HepG2 (cell line): Measurements from ENCODE around the gene SLC38A3. TPM values are rescaled to one million over a fixed set of nuclear protein-coding genes. Genes with fewer than 3 reads are reported as not detected.

ENCODE experiments used
- ASH2L ChIP-seq: fragments of 300-600, 200-600 bp; sonication (generic); IDR thresholded peaks from 2 replicates; pipeline ENCODE4 v1.7.0; 2017; ENCODE audit warnings: low read depth, mild to moderate bottlenecking, moderate library complexity, mixed read lengths, low read length; ENCODE audit not compliant: insufficient read length
- ATM ChIP-seq: fragments of 450-650 bp; IDR thresholded peaks from 2 replicates; pipeline ENCODE4 v1.7.1; 2017; ENCODE audit warnings: mild to moderate bottlenecking, borderline replicate concordance
- DPF2 ChIP-seq: sonication (generic); formaldehyde crosslinking; IDR thresholded peaks from 2 replicates; pipeline ENCODE4 v1.4.0; 2020; ENCODE audit warnings: mild to moderate bottlenecking, low read depth, missing genetic modification reagents, borderline replicate concordance
- FOXO4 ChIP-seq: sonication (generic); formaldehyde crosslinking; conservative IDR thresholded peaks from 2 replicates; pipeline ENCODE4 v1.8.1; 2023; ENCODE audit warnings: missing genetic modification reagents
- PHB2 ChIP-seq: fragments of 450-650 bp; IDR thresholded peaks from 2 replicates; pipeline ENCODE4 v1.6.1; 2018; ENCODE audit not compliant: partially characterized antibody
- PRPF4 ChIP-seq: fragments of 200-400 bp; formaldehyde crosslinking; IDR thresholded peaks from 2 replicates; pipeline ENCODE4 v1.6.1; 2016; ENCODE audit warnings: low read length, low read depth; ENCODE audit not compliant: poor library complexity, severe bottlenecking
- ZBTB40 ChIP-seq, 2 experiments: fragments of 450-650 bp in 1 of 2; sonication (generic) in 1 of 2; formaldehyde crosslinking in 1 of 2; IDR thresholded peaks; 2 replicates each; pipeline versions ENCODE4 v1.6.1 to v1.8.0; 2016 to 2022; ENCODE audit warnings: antibody characterized with exemption in 1 of 2, mild to moderate bottlenecking in 1 of 2, missing genetic modification reagents in 1 of 2
- ZBTB49 ChIP-seq: sonication (generic); formaldehyde crosslinking; IDR thresholded peaks from 2 replicates; pipeline ENCODE4 v1.4.0; 2020; ENCODE audit warnings: missing genetic modification reagents, borderline replicate concordance
- ZFP36L2 ChIP-seq: sonication (generic); formaldehyde crosslinking; IDR thresholded peaks from 2 replicates; pipeline ENCODE4 v1.4.0; 2020; ENCODE audit warnings: missing genetic modification reagents
- ZNF20 ChIP-seq: sonication (generic); formaldehyde crosslinking; IDR thresholded peaks from 2 replicates; pipeline ENCODE4 v1.4.0; 2020; ENCODE audit warnings: mild to moderate bottlenecking, moderate library complexity, missing genetic modification reagents
- ZNF24 ChIP-seq: fragments of 450-650 bp; IDR thresholded peaks from 2 replicates; pipeline ENCODE4 v1.6.1; 2017; ENCODE audit warnings: antibody characterized with exemption, mild to moderate bottlenecking
- ZNF678 ChIP-seq: sonication (generic); formaldehyde crosslinking; IDR thresholded peaks from 2 replicates; pipeline ENCODE4 v1.4.0; 2020; ENCODE audit warnings: mild to moderate bottlenecking, missing genetic modification reagents
- polyA plus RNA-seq, 8 experiments: library from polyadenylated mRNA; depleted of rRNA in 3 of 8; stranded (reverse) in 7 of 8; unstranded in 1 of 8; fragments of >200 nt; fragmentation: Illumina TruSeq in 4 of 8; extraction: Trizol in 4 of 8; gene quantifications; 2 replicates each; pipeline versions ENCODE4 v1.2.1 to v1.2.3, GENCODE V29; 2011 to 2016; ENCODE audit warnings: low read depth in 4 of 8, missing spikeins in 1 of 8, mixed read lengths in 1 of 8; ENCODE audit not compliant: insufficient read depth in 1 of 8
- total RNA-seq, 5 experiments: library from RNA; depleted of rRNA; stranded (reverse); fragments of >200 nt; fragmentation: Illumina TruSeq; extraction: Trizol; gene quantifications; 2 replicates each; pipeline ENCODE4 v1.2.3, GENCODE V29; 2016; ENCODE audit warnings: low read depth in 1 of 5
- TF ChIP-seq, protein P1 (sequence below): sonication (generic); formaldehyde crosslinking; IDR thresholded peaks from 2 replicates; pipeline ENCODE4 v1.4.0; 2020; ENCODE audit warnings: mild to moderate bottlenecking, missing genetic modification reagents

Gene SLC38A3
- total and polyA plus RNA-seq, 2 of the 13 experiments (the other 11 are each of a cell fraction or from before 2014, with no cell fraction given): 29.8 to 164 TPM

GRCh38 chr3:50210510-50211367 is 5.7 kb downstream of the SLC38A3 start (continued):
- TF ChIP-seq ZNF20 (CRISPR knock-in tag) (no peak), DPF2 (CRISPR knock-in tag) (peak; percentile 88; the same call in 1 of the 2 replicates), ASH2L (peak; percentile 68), ZNF678 (CRISPR knock-in tag) (no peak), PRPF4 (no peak), ATM (no peak), ZNF24 (no peak), ZBTB40 (IDR thresholded peaks at IDR 0.05) (no peak), ZBTB40 (CRISPR knock-in tag; IDR thresholded peaks at IDR 0.05) (no peak; the same call in 1 of the 2 replicates), FOXO4 (CRISPR knock-in tag) (no peak), PHB2 (no peak), ZFP36L2 (no peak), ZBTB49 (CRISPR knock-in tag) (no peak)
- TF ChIP-seq, protein P1, sequence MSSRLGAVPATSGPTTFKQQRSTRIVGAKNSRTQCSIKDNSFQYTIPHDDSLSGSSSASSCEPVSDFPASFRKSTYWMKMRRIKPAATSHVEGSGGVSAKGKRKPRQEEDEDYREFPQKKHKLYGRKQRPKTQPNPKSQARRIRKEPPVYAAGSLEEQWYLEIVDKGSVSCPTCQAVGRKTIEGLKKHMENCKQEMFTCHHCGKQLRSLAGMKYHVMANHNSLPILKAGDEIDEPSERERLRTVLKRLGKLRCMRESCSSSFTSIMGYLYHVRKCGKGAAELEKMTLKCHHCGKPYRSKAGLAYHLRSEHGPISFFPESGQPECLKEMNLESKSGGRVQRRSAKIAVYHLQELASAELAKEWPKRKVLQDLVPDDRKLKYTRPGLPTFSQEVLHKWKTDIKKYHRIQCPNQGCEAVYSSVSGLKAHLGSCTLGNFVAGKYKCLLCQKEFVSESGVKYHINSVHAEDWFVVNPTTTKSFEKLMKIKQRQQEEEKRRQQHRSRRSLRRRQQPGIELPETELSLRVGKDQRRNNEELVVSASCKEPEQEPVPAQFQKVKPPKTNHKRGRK (CRISPR knock-in tag): no peak
